Body of pancreas (tissue), 4 donors: ENCODE data around the gene AMH.

Experiments used
- CTCF ChIP-seq, 7 experiments: fragments of 450-650 bp in 4 of 7; fragments of 200-600 bp in 3 of 7; sonication (generic) in 3 of 7; IDR thresholded peaks; one replicate each; pipeline ENCODE4 v1.5.1; 2016 to 2019; ENCODE audit warnings: antibody characterized with exemption in 7 of 7
- POLR2A ChIP-seq, 3 donors: fragments of 450-650 bp; IDR thresholded peaks; one replicate each; pipeline ENCODE4 v1.6.1; 2016; ENCODE audit warnings: antibody characterized with exemption in 3 of 3, mild to moderate bottlenecking in 2 of 3

- TF ChIP-seq CTCF (IDR thresholded peaks at IDR 0.05) (no peak), POLR2A (IDR thresholded peaks at IDR 0.05) (no peak)
Observed at GRCh38 chr19:2246014-2246620, 3.0 kb upstream of the AMH start.
